Spleen (tissue), 7 donors: Measurements from ENCODE around the gene ACSM2B.
"Not testable (repeated sequence)": the region's sequence is repeated elsewhere in the genome, so short reads cannot be mapped to it uniquely, and the experiment has no call there.

Experiments used
- POLR2A ChIP-seq, 3 donors: fragments of 450-650 bp; IDR thresholded peaks; one replicate each; pipeline ENCODE4 v1.5.1; 2017; ENCODE audit warnings: antibody characterized with exemption in 3 of 3, mild to moderate bottlenecking in 1 of 3
- POLR2AphosphoS5 ChIP-seq, 3 donors: sonication (generic); formaldehyde crosslinking; IDR thresholded peaks; one replicate each; pipeline ENCODE4 v1.5.1; 2017; ENCODE audit warnings: antibody characterized with exemption in 3 of 3
- TF ChIP-seq, protein P1 (sequence below), 11 experiments: fragments of 200-600 bp in 7 of 11; fragments of 450-650 bp in 4 of 11; sonication (generic) in 4 of 11; IDR thresholded peaks in 8 of 11; conservative IDR thresholded peaks in 3 of 11; 1 replicate in 7 of 11; 2 replicates in 4 of 11; pipeline versions ENCODE4 v1.4.0 to v1.8.0; 2016 to 2021; ENCODE audit warnings: antibody characterized with exemption in 11 of 11, inconsistent platforms in 4 of 11, mild to moderate bottlenecking in 1 of 11
- donor health status: DM: no; HTN: no; CAD: no; lungs with moderate emphysema.
- donor health status: DM: no; HTN: no; CAD: no.
- donor health status: DM: no; HTN: no; CAD: no.

GRCh38 chr16:20546951-20547350 is 29.2 kb downstream of the ACSM2B start:
- TF ChIP-seq, protein P1, sequence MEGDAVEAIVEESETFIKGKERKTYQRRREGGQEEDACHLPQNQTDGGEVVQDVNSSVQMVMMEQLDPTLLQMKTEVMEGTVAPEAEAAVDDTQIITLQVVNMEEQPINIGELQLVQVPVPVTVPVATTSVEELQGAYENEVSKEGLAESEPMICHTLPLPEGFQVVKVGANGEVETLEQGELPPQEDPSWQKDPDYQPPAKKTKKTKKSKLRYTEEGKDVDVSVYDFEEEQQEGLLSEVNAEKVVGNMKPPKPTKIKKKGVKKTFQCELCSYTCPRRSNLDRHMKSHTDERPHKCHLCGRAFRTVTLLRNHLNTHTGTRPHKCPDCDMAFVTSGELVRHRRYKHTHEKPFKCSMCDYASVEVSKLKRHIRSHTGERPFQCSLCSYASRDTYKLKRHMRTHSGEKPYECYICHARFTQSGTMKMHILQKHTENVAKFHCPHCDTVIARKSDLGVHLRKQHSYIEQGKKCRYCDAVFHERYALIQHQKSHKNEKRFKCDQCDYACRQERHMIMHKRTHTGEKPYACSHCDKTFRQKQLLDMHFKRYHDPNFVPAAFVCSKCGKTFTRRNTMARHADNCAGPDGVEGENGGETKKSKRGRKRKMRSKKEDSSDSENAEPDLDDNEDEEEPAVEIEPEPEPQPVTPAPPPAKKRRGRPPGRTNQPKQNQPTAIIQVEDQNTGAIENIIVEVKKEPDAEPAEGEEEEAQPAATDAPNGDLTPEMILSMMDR (IDR thresholded peaks at IDR 0.05 in 8 of 11, conservative IDR thresholded peaks at IDR 0.05 in 3 of 11), result not testable (repeated sequence)
- TF ChIP-seq POLR2A, POLR2AphosphoS5 (IDR thresholded peaks at IDR 0.05): not testable (repeated sequence)
